Upper lobe of left lung (tissue), 4 donors: ENCODE measurements around the gene MAGOH.

Experiments
- CTCF ChIP-seq, 6 experiments: fragments of 450-650 bp in 4 of 6; fragments of 200-600 bp in 2 of 6; sonication (generic) in 2 of 6; IDR thresholded peaks; one replicate each; pipeline ENCODE4 v1.5.1; 2016 to 2019; ENCODE audit warnings: antibody characterized with exemption in 6 of 6
- EP300 ChIP-seq, 4 donors: sonication (generic); formaldehyde crosslinking; IDR thresholded peaks; one replicate each; pipeline ENCODE4 v1.5.1; 2017; ENCODE audit warnings: antibody characterized with exemption in 4 of 4, control low read depth in 2 of 4
- POLR2A ChIP-seq, 4 donors: fragments of 450-650 bp; IDR thresholded peaks; one replicate each; pipeline ENCODE4 v1.5.1; 2016 to 2017; ENCODE audit warnings: antibody characterized with exemption in 4 of 4, mild to moderate bottlenecking in 2 of 4
- POLR2AphosphoS5 ChIP-seq, 2 donors: sonication (generic); formaldehyde crosslinking; IDR thresholded peaks; one replicate each; pipeline ENCODE4 v1.5.1; 2017; ENCODE audit warnings: antibody characterized with exemption in 2 of 2

- no peak for TF ChIP-seq CTCF (IDR thresholded peaks at IDR 0.05)
- no peak for TF ChIP-seq POLR2A (IDR thresholded peaks at IDR 0.05)
- no peak for TF ChIP-seq POLR2AphosphoS5 (IDR thresholded peaks at IDR 0.05)
- no peak for TF ChIP-seq EP300 (IDR thresholded peaks at IDR 0.05)
Measured at GRCh38 chr1:53197291-53198200, 40.8 kb downstream of the MAGOH start.
